ENCODE results near the gene UGT1A10.

UGT1A10 gene

GRCh38 chr2:233768076-233768475 is 131.8 kb downstream of the UGT1A10 start:
- no peak for DNase-seq (ENCODE audit: insufficient read length, low spot score)
- FAIRE-seq: no peak

- DNase-seq (ENCODE audit: insufficient read length, low spot score) (no peak), FAIRE-seq (no peak)
Observed at GRCh38 chr2:233769260-233769659, 133.0 kb downstream of the UGT1A10 start.

- DNase-seq (ENCODE audit: insufficient read length, low spot score) (no peak), FAIRE-seq (no peak)
Observed at GRCh38 chr2:233772153-233772552, 135.9 kb downstream of the UGT1A10 start.

- FAIRE-seq (no peak), DNase-seq (ENCODE audit: insufficient read length, low spot score) (no peak)
Observed at GRCh38 chr2:233772583-233772982, 136.3 kb downstream of the UGT1A10 start.

- FAIRE-seq: no peak
- DNase-seq (ENCODE audit: insufficient read length, low spot score): no peak
Observed at GRCh38 chr2:233773854-233774253, 137.6 kb downstream of the UGT1A10 start.

- DNase-seq (ENCODE audit: insufficient read length, low spot score): no peak
- no peak for FAIRE-seq
Observed at GRCh38 chr2:233775414-233775813, 139.2 kb downstream of the UGT1A10 start.

- no peak for FAIRE-seq
- DNase-seq (ENCODE audit: insufficient read length, low spot score): no peak
Observed at GRCh38 chr2:233778030-233778429, 141.8 kb downstream of the UGT1A10 start, which contains the start of gene MROH2A. TSS of gene MROH2A (plus strand) at chr2:233778330. CDS start at chr2:233779359, 1,029 bp downstream.

GRCh38 chr2:233779722-233780121 is 143.5 kb downstream of the UGT1A10 start:
- FAIRE-seq (no peak), DNase-seq (ENCODE audit: insufficient read length, low spot score) (no peak)

GRCh38 chr2:233780771-233781170 is 144.5 kb downstream of the UGT1A10 start:
- no peak for FAIRE-seq
- DNase-seq (ENCODE audit: insufficient read length, low spot score): no peak

GRCh38 chr2:233789554-233789953 is 153.3 kb downstream of the UGT1A10 start:
- DNase-seq (ENCODE audit: insufficient read length, low spot score) (no peak), FAIRE-seq (no peak)

- DNase-seq (ENCODE audit: insufficient read length, low spot score) (no peak), FAIRE-seq (no peak)
Observed at GRCh38 chr2:233791151-233791882, 155.1 kb downstream of the UGT1A10 start.

- no peak for DNase-seq (ENCODE audit: insufficient read length, low spot score)
- no peak for FAIRE-seq
Observed at GRCh38 chr2:233791883-233792329, 155.7 kb downstream of the UGT1A10 start.

- no peak for FAIRE-seq
- DNase-seq (ENCODE audit: insufficient read length, low spot score): no peak
Observed at GRCh38 chr2:233792720-233793119, 156.5 kb downstream of the UGT1A10 start.

GRCh38 chr2:233793465-233794127 is 157.3 kb downstream of the UGT1A10 start:
- DNase-seq (ENCODE audit: insufficient read length, low spot score): no peak
- no peak for FAIRE-seq

GRCh38 chr2:233794128-233794658 is 157.9 kb downstream of the UGT1A10 start:
- no peak for FAIRE-seq

GRCh38 chr2:233795735-233796171 is 159.5 kb downstream of the UGT1A10 start:
- no peak for FAIRE-seq

More at GRCh38 chr2:233794128-233794658, 157.9 kb downstream of the UGT1A10 start:
- DNase-seq (ENCODE audit: insufficient read length, low spot score): no peak

GRCh38 chr2:233796254-233796653 is 160.0 kb downstream of the UGT1A10 start:
- FAIRE-seq (no peak), DNase-seq (ENCODE audit: insufficient read length, low spot score) (no peak)

More at GRCh38 chr2:233795735-233796171, 159.5 kb downstream of the UGT1A10 start:
- DNase-seq (ENCODE audit: insufficient read length, low spot score): no peak

- DNase-seq (ENCODE audit: insufficient read length, low spot score) (no peak), FAIRE-seq (no peak)
Observed at GRCh38 chr2:233798335-233799086, 162.3 kb downstream of the UGT1A10 start.

- FAIRE-seq: no peak
- DNase-seq (ENCODE audit: insufficient read length, low spot score): no peak
Observed at GRCh38 chr2:233799087-233799665, 162.9 kb downstream of the UGT1A10 start.

GRCh38 chr2:233799716-233800115 is 163.5 kb downstream of the UGT1A10 start:
- FAIRE-seq (peak; percentile 26), DNase-seq (ENCODE audit: insufficient read length, low spot score) (no peak)

- no peak for FAIRE-seq
- no peak for DNase-seq (ENCODE audit: insufficient read length, low spot score)
Observed at GRCh38 chr2:233800208-233800607, 164.0 kb downstream of the UGT1A10 start.
